HUES48 (cell line): Measurements from ENCODE around the gene RGS9BP.
"Not testable (repeated sequence)": the region's sequence is repeated elsewhere in the genome, so short reads cannot be mapped to it uniquely, and the experiment has no call there.

Source experiments
- H3K27ac ChIP-seq: one replicate; pipeline ENCODE4 v1.7.0; 2013; ENCODE audit warnings: low read depth, low read length, inconsistent platforms
- H3K27me3 ChIP-seq: 2 replicates; pipeline ENCODE4 v1.6.1; 2013; ENCODE audit warnings: mild to moderate bottlenecking, low read length; ENCODE audit not compliant: control insufficient read depth, insufficient read depth
- H3K36me3 ChIP-seq: 2 replicates; pipeline ENCODE4 v1.6.1; 2013; ENCODE audit warnings: low read length; ENCODE audit not compliant: control insufficient read depth, insufficient read depth
- H3K4me1 ChIP-seq: 2 replicates; pipeline ENCODE4 v1.6.1; 2013; ENCODE audit warnings: mild to moderate bottlenecking, low read length; ENCODE audit not compliant: control insufficient read depth, insufficient read depth
- H3K4me3 ChIP-seq: 2 replicates; pipeline ENCODE4 v1.5.1; 2013; ENCODE audit warnings: mild to moderate bottlenecking, low read depth, low read length
- H3K9ac ChIP-seq: 2 replicates; pipeline ENCODE4 v1.6.1; 2013; ENCODE audit warnings: mild to moderate bottlenecking, low read depth, low read length, moderate library complexity
- H3K9me3 ChIP-seq: 2 replicates; pipeline ENCODE4 v1.6.1; 2013; ENCODE audit warnings: low read length; ENCODE audit not compliant: control insufficient read depth, insufficient read depth

RGS9BP gene

DNA sequence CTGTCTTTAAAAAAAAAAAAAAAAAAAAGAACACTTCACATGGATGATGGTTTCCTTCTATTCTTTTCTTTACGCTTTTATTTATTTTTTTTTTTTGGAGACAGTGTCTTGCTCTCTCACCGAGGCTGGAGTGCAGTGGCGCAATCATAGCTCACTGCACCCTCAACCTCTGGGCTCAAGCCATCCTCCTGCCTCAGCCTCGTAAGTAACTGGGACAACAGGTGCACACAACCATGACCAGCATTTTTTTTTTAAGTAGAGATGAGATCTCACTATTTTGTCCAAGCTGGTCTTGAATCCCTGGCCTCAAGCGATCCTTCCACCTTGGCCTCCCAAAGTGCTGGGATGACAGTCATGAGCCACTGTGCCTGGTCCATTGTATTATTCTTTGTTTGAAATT lies 25.0 kb upstream of the RGS9BP start:
- H3K9ac ChIP-seq = no peak overlapping the region
- no peak overlapping the region for H3K4me3 ChIP-seq
- H3K27me3 ChIP-seq = no peaks in the 10 kb centered on the region
- no peak overlapping the region for H3K27ac ChIP-seq
- no peaks in the 10 kb centered on the region for H3K9me3 ChIP-seq
- H3K36me3 ChIP-seq = peaks cover 31% of the 10 kb centered on the region
- H3K4me1 ChIP-seq = peaks cover 4% of the 10 kb centered on the region; the same call in 1 of the 2 replicates

DNA sequence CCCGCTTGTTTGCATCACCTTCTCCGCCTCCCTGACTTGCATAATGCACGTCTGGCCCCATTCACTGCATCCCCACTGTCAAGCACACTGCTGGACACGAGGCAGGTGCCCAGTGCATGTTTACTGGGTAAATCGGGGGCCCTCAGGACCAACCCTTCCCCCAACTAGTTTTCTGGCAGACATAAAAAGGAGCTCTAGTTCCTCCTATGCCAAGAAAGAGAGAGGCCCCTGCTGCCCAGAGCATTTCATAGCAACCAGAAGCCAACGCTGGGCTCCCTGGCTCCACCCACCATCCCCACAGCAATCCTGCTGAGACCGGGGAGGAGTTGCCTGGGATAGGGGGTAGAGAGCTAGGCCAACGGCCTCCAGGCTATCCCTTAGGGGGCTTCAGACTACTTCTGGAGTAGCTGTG lies 23.9 kb upstream of the RGS9BP start:
- no peak overlapping the region for H3K9ac ChIP-seq
- H3K36me3 ChIP-seq = peaks cover 29% of the 10 kb centered on the region
- H3K27ac ChIP-seq = no peak overlapping the region

DNA sequence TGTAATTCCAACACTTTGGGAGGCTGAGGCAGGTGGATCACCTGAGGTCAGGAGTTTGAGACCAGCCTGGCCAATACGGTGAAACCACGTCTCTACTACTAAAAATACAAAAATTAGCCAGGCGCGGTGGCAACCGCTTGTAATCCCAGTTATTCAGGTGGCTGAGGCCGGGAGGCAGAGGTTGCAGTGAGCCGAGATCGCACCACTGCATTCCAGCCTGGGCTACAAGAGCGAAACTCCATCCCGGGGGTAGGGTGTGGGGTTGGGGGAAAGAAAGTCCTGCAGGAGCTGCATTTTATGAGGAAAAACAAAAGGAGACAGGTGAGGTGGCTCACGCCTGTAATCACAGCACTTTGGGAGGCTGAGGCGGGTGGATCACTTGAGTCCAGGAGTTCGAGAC lies 23.3 kb upstream of the RGS9BP start:
- not testable (repeated sequence) for H3K9ac ChIP-seq

More for the DNA sequence above, 23.9 kb upstream of the RGS9BP start:
- H3K4me3 ChIP-seq = no peak overlapping the region
- peaks cover 4% of the 10 kb centered on the region; the same call in 1 of the 2 replicates for H3K4me1 ChIP-seq
- H3K9me3 ChIP-seq = no peaks in the 10 kb centered on the region
- no peaks in the 10 kb centered on the region for H3K27me3 ChIP-seq

GRCh38 chr19:32652894-32653598 lies 22.6 kb upstream of the RGS9BP start:
- peaks cover 17% of the 10 kb centered on the region for H3K36me3 ChIP-seq
- no peak overlapping the region for H3K27ac ChIP-seq
- no peak overlapping the region for H3K9ac ChIP-seq
- H3K4me1 ChIP-seq = peaks cover 4% of the 10 kb centered on the region; the same call in 1 of the 2 replicates
- no peak overlapping the region for H3K4me3 ChIP-seq
- H3K9me3 ChIP-seq = no peaks in the 10 kb centered on the region
- H3K27me3 ChIP-seq = no peaks in the 10 kb centered on the region

More for the DNA sequence above, 23.3 kb upstream of the RGS9BP start:
- H3K36me3 ChIP-seq = peaks cover 23% of the 10 kb centered on the region
- H3K9me3 ChIP-seq, H3K4me1 ChIP-seq, H3K27ac ChIP-seq, H3K4me3 ChIP-seq, H3K27me3 ChIP-seq: not testable (repeated sequence)

- Histone ChIP-seq H3K36me3 (peaks cover 19% of the 10 kb centered on the region), H3K9me3 (no peaks in the 10 kb centered on the region), H3K4me3 (no peak overlapping the region), H3K9ac (no peak overlapping the region), H3K4me1 (peaks cover 4% of the 10 kb centered on the region; the same call in 1 of the 2 replicates), H3K27me3 (no peaks in the 10 kb centered on the region), H3K27ac (no peak overlapping the region)
Observed at GRCh38 chr19:32653599-32653915, 22.1 kb upstream of the RGS9BP start.

GRCh38 chr19:32656379-32656778 lies 19.3 kb upstream of the RGS9BP start:
- peaks cover 17% of the 10 kb centered on the region for H3K36me3 ChIP-seq
- H3K4me1 ChIP-seq, H3K9me3 ChIP-seq, H3K27ac ChIP-seq, H3K9ac ChIP-seq, H3K4me3 ChIP-seq, H3K27me3 ChIP-seq: not testable (repeated sequence)

GRCh38 chr19:32658075-32658474 lies 17.6 kb upstream of the RGS9BP start:
- no peak overlapping the region for H3K4me3 ChIP-seq
- no peaks in the 10 kb centered on the region for H3K27me3 ChIP-seq
- no peak overlapping the region for H3K9ac ChIP-seq
- no peak overlapping the region for H3K27ac ChIP-seq
- no peaks in the 10 kb centered on the region for H3K4me1 ChIP-seq
- no peaks in the 10 kb centered on the region for H3K9me3 ChIP-seq
- peaks cover 20% of the 10 kb centered on the region for H3K36me3 ChIP-seq

GRCh38 chr19:32658527-32658926 lies 17.1 kb upstream of the RGS9BP start:
- no peaks in the 10 kb centered on the region for H3K4me1 ChIP-seq
- H3K27me3 ChIP-seq = no peaks in the 10 kb centered on the region
- H3K36me3 ChIP-seq = peaks cover 20% of the 10 kb centered on the region
- no peaks in the 10 kb centered on the region for H3K9me3 ChIP-seq
- no peak overlapping the region for H3K4me3 ChIP-seq
- H3K9ac ChIP-seq = no peak overlapping the region
- no peak overlapping the region for H3K27ac ChIP-seq

DNA sequence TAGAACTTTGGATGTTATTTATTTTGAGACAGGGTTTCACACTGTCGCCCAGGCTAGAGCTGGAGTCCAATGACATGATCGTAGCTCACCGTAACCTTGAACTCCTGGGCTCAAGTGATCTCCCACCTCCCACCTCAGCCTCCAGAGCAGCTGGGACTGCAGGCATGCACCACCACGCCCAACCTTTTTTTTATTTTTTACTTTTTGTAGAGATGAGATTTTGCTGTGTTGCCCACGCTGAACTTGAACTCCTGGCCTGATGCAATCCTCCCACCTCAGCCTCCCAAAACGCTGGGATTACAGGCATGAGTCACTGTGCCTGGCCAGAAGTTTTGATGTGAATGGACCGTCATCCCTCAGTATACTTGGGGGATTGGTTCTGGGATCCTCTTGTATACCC lies 14.3 kb upstream of the RGS9BP start:
- H3K4me3 ChIP-seq = no peak overlapping the region
- H3K36me3 ChIP-seq = peaks cover 25% of the 10 kb centered on the region
- no peak overlapping the region for H3K27ac ChIP-seq

DNA sequence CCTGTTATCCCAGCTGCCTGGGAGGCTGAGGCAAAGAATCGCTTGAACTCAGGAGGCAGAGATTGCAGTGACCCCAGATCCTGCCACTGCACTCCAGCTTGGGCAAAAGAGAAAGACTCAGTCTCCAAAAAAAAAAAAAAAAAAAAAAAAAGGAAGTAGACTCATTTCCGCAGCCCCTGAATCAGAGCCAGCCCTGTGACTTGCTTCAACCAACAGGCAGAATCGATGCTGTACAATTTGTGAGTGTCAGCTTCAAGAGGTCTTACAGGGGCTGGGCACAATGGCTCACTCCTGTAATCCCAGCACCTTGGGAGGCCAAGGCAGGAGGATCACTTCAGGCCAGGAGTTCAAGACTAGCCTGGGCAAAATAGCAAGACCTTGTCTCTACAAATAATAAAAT lies 13.5 kb upstream of the RGS9BP start:
- H3K9ac ChIP-seq = no peak overlapping the region
- no peaks in the 10 kb centered on the region for H3K9me3 ChIP-seq
- H3K4me1 ChIP-seq = no peaks in the 10 kb centered on the region
- H3K27ac ChIP-seq = no peak overlapping the region
- peaks cover 29% of the 10 kb centered on the region for H3K36me3 ChIP-seq
- H3K27me3 ChIP-seq = no peaks in the 10 kb centered on the region
- H3K4me3 ChIP-seq = no peak overlapping the region

More for the DNA sequence above, 14.3 kb upstream of the RGS9BP start:
- H3K9me3 ChIP-seq = no peaks in the 10 kb centered on the region
- no peaks in the 10 kb centered on the region for H3K4me1 ChIP-seq
- H3K27me3 ChIP-seq = no peaks in the 10 kb centered on the region
- no peak overlapping the region for H3K9ac ChIP-seq

DNA sequence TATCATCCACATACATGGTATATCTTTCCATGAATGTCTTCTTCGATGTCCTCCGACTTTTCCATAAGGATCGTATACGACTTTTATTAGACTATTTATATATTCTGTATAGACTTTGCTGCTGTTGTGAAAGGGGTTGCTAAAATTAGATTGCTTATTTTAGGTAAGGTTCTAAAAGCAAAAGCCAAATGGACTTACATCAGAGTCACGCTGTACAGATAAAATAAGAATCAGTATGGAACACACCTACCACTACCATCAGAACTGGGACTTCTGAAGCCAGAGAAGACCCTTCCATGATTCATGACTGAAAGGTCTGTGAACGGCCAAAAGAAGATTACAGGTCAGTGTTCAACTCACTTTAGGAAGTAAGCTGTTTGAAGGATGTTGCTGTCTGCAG lies 9.6 kb upstream of the RGS9BP start:
- H3K27ac ChIP-seq = no peak overlapping the region
- no peak overlapping the region for H3K9ac ChIP-seq
- peaks cover 17% of the 10 kb centered on the region for H3K36me3 ChIP-seq
- H3K9me3 ChIP-seq = no peaks in the 10 kb centered on the region
- H3K4me1 ChIP-seq = no peaks in the 10 kb centered on the region
- no peak overlapping the region for H3K4me3 ChIP-seq
- no peaks in the 10 kb centered on the region for H3K27me3 ChIP-seq
